HG03175 (cell line): ENCODE measurements around the gene C21orf91.

Experiments
- ATAC-seq: cut with Tn5 transposase; IDR thresholded peaks from one replicate; pipeline ENCODE4 v1.9.1; 2021; ENCODE audit warnings: mild to moderate bottlenecking, moderate library complexity; ENCODE audit not compliant: unreplicated experiment

C21orf91 gene

GRCh38 chr21:17819114-17819876 lies at the start of gene C21orf91:
Gene C21orf91 (minus strand): TSS chr21:17819356. CDS start chr21:17818318, 1,038 bp downstream.
- ATAC-seq: peak; percentile 87

DNA sequence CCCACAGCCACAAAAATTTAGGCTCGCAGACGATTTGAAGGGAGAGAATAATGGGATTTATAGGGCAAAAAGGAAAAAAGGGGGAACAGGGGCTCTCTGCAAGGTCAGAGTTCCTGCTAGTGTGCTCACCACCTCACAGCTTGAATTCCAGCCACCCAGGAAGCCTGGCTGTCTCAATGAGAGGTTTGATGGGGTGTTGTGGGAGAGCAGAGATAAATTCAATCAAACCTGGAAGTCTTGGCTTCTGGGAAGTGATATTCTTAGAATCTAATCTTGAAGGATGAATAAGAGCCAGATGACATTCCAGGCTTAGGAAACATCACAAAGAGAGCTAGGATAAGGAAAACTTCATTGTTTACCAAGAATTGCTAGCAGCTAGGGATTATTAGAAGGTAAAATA lies 47.4 kb upstream of the C21orf91 start:
- ATAC-seq: no peak

GRCh38 chr21:17859661-17860060 lies 40.5 kb upstream of the C21orf91 start:
- no peak for ATAC-seq

- ATAC-seq: no peak
Measured at GRCh38 chr21:17858747-17859146, 39.6 kb upstream of the C21orf91 start.

DNA sequence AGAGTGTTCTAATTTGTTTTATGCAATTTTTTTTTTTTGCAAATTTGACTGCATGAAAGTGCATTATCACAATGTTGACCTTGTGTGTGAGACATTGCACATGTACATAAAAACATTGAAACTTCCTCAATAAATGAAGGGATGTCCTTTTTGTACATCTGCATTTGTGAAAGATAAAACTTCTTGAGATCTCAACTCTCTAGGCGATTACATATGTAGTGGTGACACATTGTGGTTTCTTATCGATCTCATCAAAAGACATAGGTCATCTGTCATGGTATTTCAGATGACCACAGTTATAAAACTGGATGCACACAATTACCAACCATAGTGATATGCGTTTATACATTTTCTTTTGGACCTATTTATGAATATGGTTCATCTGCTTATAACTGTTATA lies 35.6 kb upstream of the C21orf91 start:
- ATAC-seq: no peak

- no peak for ATAC-seq
Measured at GRCh38 chr21:17853393-17854275, 34.5 kb upstream of the C21orf91 start.

DNA sequence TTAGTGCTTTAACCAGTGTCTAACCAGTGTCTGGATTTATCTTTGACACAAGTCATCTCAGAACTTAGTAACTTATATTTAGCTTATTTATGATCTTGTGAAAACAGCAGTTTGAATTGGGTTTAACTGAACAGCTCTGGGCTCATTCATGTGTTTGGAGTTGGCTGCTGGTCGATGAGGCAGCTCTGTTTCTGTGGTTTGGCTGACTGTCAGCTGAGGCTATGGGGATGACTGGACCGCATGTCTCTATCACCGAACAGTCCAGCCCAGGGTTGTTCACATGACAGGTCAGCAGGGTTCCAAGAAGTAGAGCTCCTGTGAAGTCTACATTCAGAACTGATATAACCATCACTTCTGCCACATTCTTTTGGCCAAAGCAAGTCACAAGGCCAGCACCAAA lies 29.1 kb upstream of the C21orf91 start:
- ATAC-seq: peak; percentile 93

- no peak for ATAC-seq
Measured at GRCh38 chr21:17841103-17841502, 21.9 kb upstream of the C21orf91 start.

GRCh38 chr21:17834639-17835354 lies 15.6 kb upstream of the C21orf91 start:
- peak; percentile 60 for ATAC-seq

DNA sequence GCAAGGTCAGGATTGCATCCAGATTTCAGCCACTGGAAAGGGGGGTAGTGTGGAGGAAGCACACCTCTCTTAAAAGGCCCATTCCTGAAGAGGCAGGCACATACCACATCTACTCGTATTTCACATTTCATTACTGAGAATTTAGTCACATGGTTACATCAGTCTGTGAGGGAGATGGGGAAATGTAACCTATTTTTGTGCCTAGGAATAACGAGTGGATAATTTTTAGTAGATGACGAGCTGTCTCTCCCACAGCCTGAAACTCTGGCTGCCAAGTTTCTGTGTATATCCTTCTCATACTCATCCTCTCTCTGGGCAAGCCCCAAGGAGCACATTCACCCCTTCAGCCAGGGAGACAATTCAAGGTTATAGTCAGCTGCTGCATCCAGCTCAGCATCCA lies 10.3 kb upstream of the C21orf91 start:
- ATAC-seq: no peak

GRCh38 chr21:17828223-17828622 lies 9.1 kb upstream of the C21orf91 start:
- ATAC-seq: no peak

DNA sequence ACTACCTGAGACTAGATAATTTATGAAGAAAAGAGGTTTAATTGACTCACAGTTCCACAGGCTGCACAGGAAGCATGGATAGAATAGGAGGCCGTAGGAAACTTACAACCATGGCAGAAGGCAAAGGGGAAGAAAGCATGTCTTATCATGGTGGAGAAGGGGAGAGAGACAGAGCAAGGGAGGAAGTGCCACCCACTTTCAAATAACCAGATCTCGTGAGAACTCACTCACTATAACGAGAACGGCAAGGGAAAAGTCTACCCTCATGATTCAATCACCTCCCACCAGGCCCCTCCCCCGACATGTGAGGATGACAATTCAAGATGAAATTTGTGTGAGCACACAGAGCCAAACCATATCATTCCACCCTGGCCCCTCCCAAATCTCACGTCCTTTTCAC lies 4.7 kb upstream of the C21orf91 start:
- no peak for ATAC-seq

GRCh38 chr21:17821121-17821520 lies 2.0 kb upstream of the C21orf91 start:
- ATAC-seq: no peak

DNA sequence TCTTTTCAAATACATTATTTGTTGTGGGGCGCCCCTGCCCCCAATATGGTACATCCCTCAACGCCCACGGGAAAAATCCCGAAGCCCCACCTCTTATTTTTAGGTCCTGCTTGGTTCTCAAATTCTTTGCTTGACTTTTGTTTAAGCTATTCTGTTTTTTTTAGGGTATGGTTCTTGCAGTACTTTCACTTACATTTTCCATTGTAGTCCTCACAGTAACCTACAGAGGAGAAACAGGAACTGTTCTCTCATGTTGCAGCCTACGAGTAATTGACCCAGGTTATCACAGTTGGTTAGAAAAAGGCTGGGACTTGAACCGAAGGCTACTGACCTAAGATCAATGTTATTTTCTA lies 697 bp upstream of the C21orf91 start:
- peak; percentile 67 for ATAC-seq

- peak; percentile 14 for ATAC-seq
Measured at GRCh38 chr21:17818186-17819113, 706 bp downstream of the C21orf91 start.

DNA sequence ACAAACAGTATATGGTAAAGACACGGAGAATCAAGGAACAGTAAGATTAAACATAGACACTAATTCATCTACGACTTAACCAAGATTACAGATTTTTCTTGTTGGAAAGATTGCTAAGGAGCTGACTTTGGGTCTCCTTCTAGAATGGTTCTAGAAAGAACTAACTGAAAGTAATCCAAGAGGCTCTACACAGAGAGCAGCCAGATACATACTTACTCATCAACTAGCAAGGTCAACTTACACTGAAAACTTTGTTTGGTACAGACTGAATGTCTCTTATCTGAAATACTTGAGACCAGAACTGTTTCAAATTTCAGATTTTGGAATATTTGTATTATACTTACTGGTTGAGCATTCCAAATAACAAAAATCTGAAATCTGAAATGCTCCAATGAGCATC lies 5.8 kb downstream of the C21orf91 start:
- ATAC-seq: no peak

DNA sequence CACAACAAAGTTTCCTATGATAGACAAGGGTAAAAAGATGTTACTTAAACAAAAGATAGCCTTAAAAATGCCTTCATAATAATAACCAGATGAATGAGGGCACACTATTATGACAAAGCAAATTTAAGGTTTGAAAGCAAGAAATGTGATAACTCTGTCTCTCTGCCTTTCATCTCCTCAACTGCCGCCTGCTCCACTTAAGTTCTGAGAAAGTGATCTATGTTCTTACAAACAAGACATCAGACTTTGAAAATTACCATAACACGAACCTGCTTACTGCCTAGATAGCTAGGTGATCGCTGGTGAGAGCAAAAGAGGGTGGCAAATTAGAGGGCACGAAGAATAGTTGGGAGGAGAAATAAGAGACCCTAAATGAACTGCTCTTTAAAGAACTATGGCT lies 13.2 kb downstream of the C21orf91 start:
- ATAC-seq: no peak

DNA sequence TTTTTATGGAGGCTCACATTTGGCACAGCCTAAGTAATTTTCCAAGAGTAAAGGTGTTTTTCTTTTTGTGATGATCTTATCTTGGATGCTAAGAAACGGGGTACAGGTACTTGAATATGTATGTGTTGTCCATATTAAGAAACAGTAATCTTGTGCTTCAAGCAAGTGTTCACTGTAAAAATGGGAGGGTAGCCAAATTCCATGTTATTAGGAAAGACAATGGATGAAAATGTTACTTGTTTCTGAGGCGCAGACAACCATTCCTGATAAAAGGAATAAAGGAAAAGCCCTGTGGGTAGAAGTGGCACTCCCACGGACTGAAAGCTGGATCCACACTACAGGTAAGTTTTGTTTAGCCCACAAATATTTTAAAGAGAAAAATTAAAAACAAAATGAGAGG lies 15.6 kb downstream of the C21orf91 start:
- ATAC-seq: no peak

DNA sequence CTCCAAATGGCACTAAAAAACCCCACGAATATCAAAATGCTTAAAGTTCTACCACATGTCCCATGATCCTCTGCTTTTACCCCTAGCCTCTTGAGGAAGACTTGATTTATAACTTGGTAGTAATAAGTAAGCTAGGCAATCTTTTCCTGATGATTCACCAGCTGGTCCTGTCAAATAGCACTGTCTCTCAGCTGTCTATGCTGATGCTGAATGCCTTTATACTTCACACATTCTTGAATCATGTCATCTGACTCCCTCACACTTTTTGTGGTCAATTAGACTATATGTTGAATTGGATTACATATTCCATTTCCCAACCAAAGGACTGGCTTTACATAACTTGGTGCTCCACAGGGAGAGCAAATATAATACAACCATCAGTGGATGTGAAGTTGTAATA lies 16.6 kb downstream of the C21orf91 start:
- ATAC-seq: no peak

DNA sequence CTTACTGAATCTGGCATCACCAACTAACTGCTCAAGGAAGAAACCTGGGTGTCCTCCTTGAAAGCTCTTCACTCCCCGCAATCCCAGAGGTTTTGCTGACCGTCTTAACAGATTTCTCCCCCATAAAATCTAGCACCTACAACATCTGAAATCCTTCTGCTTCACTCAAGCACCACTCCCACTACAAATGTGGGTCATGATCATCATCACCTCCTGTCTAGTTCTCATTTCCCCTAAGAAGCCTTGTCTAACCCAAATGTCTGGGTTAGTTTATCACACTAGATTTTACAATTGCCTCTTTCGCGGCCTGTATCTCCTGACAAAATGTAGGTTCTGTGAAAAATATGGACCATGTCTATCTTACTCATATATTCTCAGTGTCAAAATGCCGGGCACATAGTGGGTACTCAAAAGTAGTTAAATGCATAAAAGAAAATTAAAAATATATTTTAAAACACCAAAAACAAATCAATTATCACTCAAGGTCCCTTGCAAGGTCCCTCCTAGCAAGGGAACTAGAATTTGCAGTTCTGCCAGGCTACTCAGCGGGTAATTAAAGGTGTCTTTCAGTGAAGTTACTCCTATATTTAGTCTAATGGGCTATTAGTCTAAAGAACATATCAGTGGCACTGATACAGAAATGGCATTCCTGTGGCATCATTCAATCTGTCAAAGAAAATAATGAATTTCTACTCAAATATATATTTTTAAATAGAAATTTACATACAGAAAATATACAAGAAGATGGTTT lies 19.6 kb downstream of the C21orf91 start:
- ATAC-seq: no peak
